ENCODE measurements around the gene DOK7. TPM values are rescaled to one million over a fixed set of nuclear protein-coding genes. Genes with fewer than 3 reads are reported as not detected.

The DOK7 gene
- total RNA-seq, 2 experiments from 2014 or later: not detected

DNA sequence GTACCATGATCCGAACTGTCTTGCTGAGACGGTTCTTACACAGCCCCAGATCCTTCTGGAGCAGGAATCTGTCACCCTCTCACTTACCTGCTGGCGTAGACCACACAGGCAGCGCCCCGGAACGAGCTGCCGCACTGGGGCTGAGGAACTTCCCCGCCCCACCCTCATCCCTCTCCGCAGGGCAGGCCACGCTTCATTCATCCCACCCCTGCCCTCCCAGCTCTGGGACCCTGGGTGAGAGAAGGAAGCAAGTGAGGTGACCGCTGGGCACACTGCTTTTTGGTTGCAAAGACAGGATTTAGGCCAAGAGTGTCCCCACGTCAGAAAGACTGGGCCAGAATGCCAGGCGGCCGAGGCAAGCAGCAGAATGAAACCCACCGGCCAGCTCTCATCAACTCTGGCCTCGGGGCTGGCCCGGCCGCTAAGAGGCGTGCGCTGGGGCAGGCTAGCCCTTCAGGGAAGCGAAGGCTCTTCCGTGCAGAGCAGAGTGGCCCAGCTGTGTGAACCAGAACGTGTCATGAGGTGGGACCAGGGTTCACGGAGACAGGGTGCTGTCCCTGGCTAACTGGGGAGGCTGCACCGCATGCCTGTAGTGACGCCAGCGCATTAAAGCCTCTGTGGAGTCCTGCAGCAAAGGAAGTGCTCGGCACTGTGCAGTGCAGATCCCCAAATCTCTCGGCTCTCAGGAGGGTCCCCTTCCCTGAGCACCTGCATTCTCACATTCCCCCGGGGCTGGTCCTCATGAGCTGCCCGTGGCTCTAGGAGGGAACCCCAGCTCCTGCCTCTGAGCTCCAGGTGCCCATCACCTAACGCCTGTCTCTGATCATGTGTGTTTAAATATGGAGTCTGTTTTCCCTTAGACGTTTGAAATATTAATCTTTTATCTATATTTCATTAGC, 62.7 kb downstream of the DOK7 start:
- Mint-ChIP-seq H3K9me3 (no peaks in the 10 kb centered on the region), H3K27ac (no peak overlapping the region), H3K4me1 (ENCODE audit: low read depth) (peaks cover 20% of the 10 kb centered on the region), H3K36me3 (ENCODE audit: low read depth) (peaks cover 8% of the 10 kb centered on the region), H3K27me3 (no peaks in the 10 kb centered on the region), H3K4me3 (no peak overlapping the region)
- intact Hi-C loops (cut with micrococcal nuclease): no loop called here
- POLR2A ChIA-PET: no interaction called here
- ATAC-seq (no peak), DNase-seq (no peak)
- TF ChIP-seq, protein P1, sequence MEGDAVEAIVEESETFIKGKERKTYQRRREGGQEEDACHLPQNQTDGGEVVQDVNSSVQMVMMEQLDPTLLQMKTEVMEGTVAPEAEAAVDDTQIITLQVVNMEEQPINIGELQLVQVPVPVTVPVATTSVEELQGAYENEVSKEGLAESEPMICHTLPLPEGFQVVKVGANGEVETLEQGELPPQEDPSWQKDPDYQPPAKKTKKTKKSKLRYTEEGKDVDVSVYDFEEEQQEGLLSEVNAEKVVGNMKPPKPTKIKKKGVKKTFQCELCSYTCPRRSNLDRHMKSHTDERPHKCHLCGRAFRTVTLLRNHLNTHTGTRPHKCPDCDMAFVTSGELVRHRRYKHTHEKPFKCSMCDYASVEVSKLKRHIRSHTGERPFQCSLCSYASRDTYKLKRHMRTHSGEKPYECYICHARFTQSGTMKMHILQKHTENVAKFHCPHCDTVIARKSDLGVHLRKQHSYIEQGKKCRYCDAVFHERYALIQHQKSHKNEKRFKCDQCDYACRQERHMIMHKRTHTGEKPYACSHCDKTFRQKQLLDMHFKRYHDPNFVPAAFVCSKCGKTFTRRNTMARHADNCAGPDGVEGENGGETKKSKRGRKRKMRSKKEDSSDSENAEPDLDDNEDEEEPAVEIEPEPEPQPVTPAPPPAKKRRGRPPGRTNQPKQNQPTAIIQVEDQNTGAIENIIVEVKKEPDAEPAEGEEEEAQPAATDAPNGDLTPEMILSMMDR (IDR thresholded peaks at IDR 0.05): no peak
- CTCF ChIA-PET: no interaction called here

DNA sequence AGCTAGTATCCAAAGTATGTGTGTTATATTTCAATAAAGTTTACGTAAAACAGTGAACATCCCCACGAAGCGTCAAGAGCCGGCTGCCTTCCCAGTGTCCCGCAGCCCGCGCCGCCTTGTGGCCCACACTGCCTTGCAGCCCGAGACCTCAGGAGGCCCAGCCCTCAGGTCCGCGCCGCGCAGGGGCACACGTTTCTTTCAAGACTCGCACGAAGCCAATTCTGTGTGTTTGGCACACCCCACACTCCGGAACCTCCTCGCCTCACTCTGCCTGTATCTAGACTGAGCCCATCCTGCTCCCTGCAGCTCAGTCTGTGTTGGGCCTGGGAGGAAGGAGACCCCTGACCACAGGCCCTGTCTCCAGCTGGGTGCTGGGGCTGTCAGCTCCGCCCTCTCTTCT, 63.4 kb downstream of the DOK7 start:
- H3K27ac Mint-ChIP-seq: no peak overlapping the region
- H3K9me3 Mint-ChIP-seq: no peaks in the 10 kb centered on the region
- TF ChIP-seq, protein P1 (IDR thresholded peaks at IDR 0.05): no peak
- ATAC-seq (no peak), DNase-seq (no peak)
- peaks cover 26% of the 10 kb centered on the region for H3K4me1 Mint-ChIP-seq (ENCODE audit: low read depth)
- no peaks in the 10 kb centered on the region for H3K27me3 Mint-ChIP-seq
- intact Hi-C loops (cut with micrococcal nuclease): no loop called here
- POLR2A ChIA-PET: interaction anchor here (1.0 kb wide), 1 partner anchor 24 kb away, joined by 3 read pairs; no protein-coding TSS in a partner anchor
- CTCF ChIA-PET: no interaction called here
- H3K36me3 Mint-ChIP-seq (ENCODE audit: low read depth): peaks cover 8% of the 10 kb centered on the region
- H3K4me3 Mint-ChIP-seq: no peak overlapping the region

DNA sequence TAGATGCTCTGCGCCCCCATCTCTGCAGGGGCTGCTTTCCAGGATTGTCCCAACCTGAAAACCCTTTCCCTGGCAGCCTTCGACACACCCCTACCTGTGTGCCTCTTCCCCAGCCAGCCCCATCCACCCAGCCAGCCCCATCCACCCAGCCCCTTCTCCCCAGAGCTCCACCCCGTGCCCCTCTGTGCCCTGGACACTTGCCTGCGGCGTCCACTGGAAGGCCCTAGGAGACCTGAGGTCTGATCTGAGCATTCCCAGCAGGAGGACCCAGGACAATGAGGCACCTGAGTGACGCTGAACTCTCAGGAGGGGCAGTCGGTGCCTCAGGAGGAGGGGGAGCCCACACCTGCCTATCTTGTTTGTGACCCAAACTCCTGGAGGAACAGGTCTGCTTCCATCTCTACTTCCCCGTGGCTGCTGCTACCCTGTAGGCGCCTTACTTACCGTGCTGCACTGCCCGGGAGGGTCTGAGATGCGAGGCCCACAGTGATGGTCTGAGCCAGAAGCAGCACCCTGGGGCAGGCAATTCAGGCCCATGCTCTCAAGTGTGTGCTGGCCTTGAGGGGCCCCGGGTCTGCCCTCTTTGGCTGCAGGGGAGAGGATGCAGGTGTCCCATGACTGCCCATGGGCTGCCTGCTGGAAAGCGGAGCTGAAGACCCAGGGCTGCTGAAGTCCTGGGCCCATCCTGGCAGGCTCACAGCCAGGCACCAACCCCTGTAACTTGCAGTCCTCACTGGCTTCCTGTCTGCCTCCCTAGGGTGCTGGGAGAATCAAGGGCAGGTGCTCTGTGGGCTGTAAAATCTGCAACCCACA, 64.2 kb downstream of the DOK7 start:
- no peaks in the 10 kb centered on the region for H3K27me3 Mint-ChIP-seq
- H3K36me3 Mint-ChIP-seq (ENCODE audit: low read depth): peaks cover 10% of the 10 kb centered on the region
- ATAC-seq (no peak), DNase-seq (no peak)
- TF ChIP-seq, protein P1 (IDR thresholded peaks at IDR 0.05): no peak
- H3K4me3 Mint-ChIP-seq: no peak overlapping the region
- CTCF ChIA-PET: no interaction called here
- no peaks in the 10 kb centered on the region for H3K9me3 Mint-ChIP-seq
- no peak overlapping the region for H3K27ac Mint-ChIP-seq
- intact Hi-C loops (cut with micrococcal nuclease): no loop called here
- peaks cover 29% of the 10 kb centered on the region for H3K4me1 Mint-ChIP-seq (ENCODE audit: low read depth)
- POLR2A ChIA-PET: interaction anchor here (1.0 kb wide), 1 partner anchor 24 kb away, joined by 3 read pairs; no protein-coding TSS in a partner anchor

DNA sequence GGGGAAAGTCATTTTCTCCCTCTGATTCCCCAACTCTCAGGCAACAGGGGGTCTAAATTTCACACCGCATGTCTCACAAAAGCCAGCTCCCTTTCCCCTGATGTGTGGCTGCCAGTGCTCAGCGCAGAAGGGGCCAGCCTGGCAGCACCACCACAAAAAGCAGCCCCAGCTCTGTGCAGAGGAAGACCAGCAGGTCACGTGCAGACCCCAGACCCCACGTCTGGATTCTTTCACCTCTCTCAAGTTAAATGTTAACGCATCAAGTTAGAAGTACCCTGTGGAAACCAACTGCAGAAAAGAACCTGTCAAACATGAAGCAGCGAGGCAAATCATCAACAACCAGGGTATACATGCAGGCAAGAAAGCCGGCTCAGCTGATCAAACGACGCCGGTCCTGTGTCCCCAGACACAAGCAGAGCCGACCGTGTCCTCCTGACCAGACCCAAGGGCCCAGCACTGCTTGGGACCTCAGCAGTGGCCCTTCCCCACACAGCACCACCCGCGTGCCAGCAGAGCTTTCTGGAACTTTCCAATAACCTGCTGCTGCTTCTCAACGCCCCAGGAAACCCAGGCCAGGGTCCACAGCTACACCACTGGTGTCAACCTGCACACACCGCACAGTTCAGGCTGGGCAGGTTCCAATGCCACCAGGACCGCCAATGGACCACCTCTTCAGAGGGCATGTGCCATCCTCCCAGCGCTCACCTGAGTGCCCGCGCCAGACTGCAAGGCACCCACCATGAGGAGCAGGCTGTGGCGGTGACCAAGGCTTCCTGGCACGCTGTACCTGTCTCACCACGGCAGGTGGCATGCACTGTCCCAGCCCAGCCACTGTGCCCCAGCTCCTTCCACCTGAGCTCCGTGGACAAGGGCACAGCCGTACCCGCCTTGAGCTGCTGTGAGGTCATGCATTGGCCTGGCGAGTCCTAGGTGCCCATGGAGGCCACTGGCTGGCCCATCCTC, 65.1 kb downstream of the DOK7 start:
- intact Hi-C loops (cut with micrococcal nuclease): no loop called here
- Mint-ChIP-seq H3K4me3 (no peak overlapping the region), H3K36me3 (ENCODE audit: low read depth) (peaks cover 10% of the 10 kb centered on the region)

More for the DNA sequence above, 65.1 kb downstream of the DOK7 start:
- TF ChIP-seq, protein P1 (IDR thresholded peaks at IDR 0.05): no peak
- DNase-seq: no peak
- ChIA-PET CTCF (no interaction called here), POLR2A (no interaction called here)
- no peaks in the 10 kb centered on the region for H3K27me3 Mint-ChIP-seq
- H3K9me3 Mint-ChIP-seq: no peaks in the 10 kb centered on the region
- peaks cover 29% of the 10 kb centered on the region for H3K4me1 Mint-ChIP-seq (ENCODE audit: low read depth)
- H3K27ac Mint-ChIP-seq: no peak overlapping the region
- ATAC-seq: no peak
